Glutamatergic neuron (in vitro differentiated cells): Measurements from ENCODE around the gene OR51A7. TPM values are rescaled to one million over a fixed set of nuclear protein-coding genes. Genes with fewer than 3 reads are reported as not detected.
"Not testable (repeated sequence)": the region's sequence is repeated elsewhere in the genome, so short reads cannot be mapped to it uniquely, and the experiment has no call there.

ENCODE experiments used
- DNase-seq: peaks from one replicate; pipeline ENCODE4 v3.0.0; 2022
- H3K27ac Mint-ChIP-seq: one replicate; pipeline ENCODE4 v1.8.0; 2020; ENCODE audit warnings: mild to moderate bottlenecking, mixed read lengths, inconsistent platforms; ENCODE audit not compliant: unreplicated experiment
- H3K27me3 Mint-ChIP-seq: one replicate; pipeline ENCODE4 v1.8.0; 2020; ENCODE audit warnings: mild to moderate bottlenecking, moderate library complexity, mixed read lengths, inconsistent platforms; ENCODE audit not compliant: unreplicated experiment
- H3K36me3 Mint-ChIP-seq: one replicate; pipeline ENCODE4 v1.8.0; 2020; ENCODE audit warnings: mild to moderate bottlenecking, mixed read lengths, inconsistent platforms; ENCODE audit not compliant: unreplicated experiment
- H3K4me1 Mint-ChIP-seq: one replicate; pipeline ENCODE4 v1.8.0; 2020; ENCODE audit warnings: mild to moderate bottlenecking, low read depth, mixed read lengths, inconsistent platforms; ENCODE audit not compliant: unreplicated experiment
- H3K4me3 Mint-ChIP-seq: one replicate; pipeline ENCODE4 v1.8.0; 2020; ENCODE audit warnings: mild to moderate bottlenecking, mixed read lengths, inconsistent platforms; ENCODE audit not compliant: unreplicated experiment
- H3K9me3 Mint-ChIP-seq: one replicate; pipeline ENCODE4 v1.8.0; 2020; ENCODE audit warnings: mild to moderate bottlenecking, moderate library complexity, mixed read lengths, inconsistent platforms; ENCODE audit not compliant: unreplicated experiment
- long read RNA-seq: library from polyadenylated mRNA; unstranded; transcript quantifications from one replicate; pipeline ENCODE4 v2.0.0, GENCODE V29; 2020; ENCODE audit not compliant: unreplicated experiment
- total RNA-seq: library from RNA; stranded (reverse); fragmentation: NEBNext Ultra II Directional; extraction: Animal tissue kit (Norgen Biotek cat#: 25700); gene quantifications from one replicate; pipeline ENCODE4 v1.2.1, GENCODE V29; 2021; ENCODE audit not compliant: unreplicated experiment
- TF ChIP-seq, protein P1 (sequence below): fragments of 200-600 bp; sonication (generic); IDR thresholded peaks from one replicate; pipeline ENCODE4 v1.5.0; 2021; ENCODE audit not compliant: partially characterized antibody, unreplicated experiment

OR51A7 gene, protein sequence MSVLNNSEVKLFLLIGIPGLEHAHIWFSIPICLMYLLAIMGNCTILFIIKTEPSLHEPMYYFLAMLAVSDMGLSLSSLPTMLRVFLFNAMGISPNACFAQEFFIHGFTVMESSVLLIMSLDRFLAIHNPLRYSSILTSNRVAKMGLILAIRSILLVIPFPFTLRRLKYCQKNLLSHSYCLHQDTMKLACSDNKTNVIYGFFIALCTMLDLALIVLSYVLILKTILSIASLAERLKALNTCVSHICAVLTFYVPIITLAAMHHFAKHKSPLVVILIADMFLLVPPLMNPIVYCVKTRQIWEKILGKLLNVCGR
- not detected for total RNA-seq
- long read RNA-seq = 0 reads

DNA sequence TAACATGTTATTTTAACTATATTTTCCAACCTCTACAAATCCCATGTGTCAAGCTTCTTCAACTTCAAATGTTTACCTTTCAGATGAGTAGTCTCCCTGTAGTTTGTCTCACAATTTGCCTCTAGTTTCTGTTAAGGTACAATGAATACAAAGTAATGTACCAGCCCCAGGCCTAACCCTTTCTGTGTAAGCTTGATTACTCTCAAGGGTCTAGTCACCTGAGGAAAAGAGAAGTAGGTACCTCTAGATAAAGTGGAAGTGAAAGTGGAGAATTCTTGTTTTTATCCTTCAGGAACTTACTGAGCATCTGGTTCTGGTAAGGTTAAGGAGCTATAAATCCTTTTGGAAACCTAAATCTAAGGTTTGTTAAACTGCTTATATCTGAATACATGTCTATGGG is at the start of gene OR51A7:
TSS of gene OR51A7 (plus strand) at position 300 of the 400 bp plus-strand sequence. CDS start 3,587 bp downstream, outside the sequence.
- DNase-seq = no peak
- Mint-ChIP-seq H3K4me1 (no peaks in the 10 kb centered on the region), H3K27ac (no peak within 1 kb of the TSS), H3K36me3 (no peaks in the 10 kb centered on the region), H3K27me3 (no peaks in the 10 kb centered on the region), H3K9me3 (no peaks in the 10 kb centered on the region), H3K4me3 (no peak within 1 kb of the TSS)
- TF ChIP-seq, protein P1, sequence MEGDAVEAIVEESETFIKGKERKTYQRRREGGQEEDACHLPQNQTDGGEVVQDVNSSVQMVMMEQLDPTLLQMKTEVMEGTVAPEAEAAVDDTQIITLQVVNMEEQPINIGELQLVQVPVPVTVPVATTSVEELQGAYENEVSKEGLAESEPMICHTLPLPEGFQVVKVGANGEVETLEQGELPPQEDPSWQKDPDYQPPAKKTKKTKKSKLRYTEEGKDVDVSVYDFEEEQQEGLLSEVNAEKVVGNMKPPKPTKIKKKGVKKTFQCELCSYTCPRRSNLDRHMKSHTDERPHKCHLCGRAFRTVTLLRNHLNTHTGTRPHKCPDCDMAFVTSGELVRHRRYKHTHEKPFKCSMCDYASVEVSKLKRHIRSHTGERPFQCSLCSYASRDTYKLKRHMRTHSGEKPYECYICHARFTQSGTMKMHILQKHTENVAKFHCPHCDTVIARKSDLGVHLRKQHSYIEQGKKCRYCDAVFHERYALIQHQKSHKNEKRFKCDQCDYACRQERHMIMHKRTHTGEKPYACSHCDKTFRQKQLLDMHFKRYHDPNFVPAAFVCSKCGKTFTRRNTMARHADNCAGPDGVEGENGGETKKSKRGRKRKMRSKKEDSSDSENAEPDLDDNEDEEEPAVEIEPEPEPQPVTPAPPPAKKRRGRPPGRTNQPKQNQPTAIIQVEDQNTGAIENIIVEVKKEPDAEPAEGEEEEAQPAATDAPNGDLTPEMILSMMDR = no peak

DNA sequence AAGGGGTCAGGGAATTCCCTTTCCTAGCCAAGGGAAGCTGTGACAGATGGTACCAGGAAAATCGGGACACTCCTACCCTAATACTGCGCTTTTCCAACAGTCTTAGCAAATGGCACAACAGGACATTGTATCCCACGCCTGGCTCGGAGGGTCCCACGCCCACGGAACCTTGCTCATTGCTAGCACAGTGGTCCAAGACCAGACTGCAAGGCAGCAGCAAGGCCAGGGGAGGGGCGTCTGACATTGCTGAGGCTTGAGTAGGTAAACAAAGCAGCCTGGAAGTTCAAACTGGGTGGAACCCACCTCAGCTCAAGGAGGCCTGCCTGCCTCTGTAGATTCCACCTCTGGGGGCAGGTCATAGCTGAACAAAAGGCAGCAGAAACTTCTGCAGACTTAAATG is 49.3 kb upstream of the OR51A7 start:
- DNase-seq, H3K9me3 Mint-ChIP-seq, H3K36me3 Mint-ChIP-seq, H3K27me3 Mint-ChIP-seq, H3K4me3 Mint-ChIP-seq, H3K27ac Mint-ChIP-seq, H3K4me1 Mint-ChIP-seq: not testable (repeated sequence)

DNA sequence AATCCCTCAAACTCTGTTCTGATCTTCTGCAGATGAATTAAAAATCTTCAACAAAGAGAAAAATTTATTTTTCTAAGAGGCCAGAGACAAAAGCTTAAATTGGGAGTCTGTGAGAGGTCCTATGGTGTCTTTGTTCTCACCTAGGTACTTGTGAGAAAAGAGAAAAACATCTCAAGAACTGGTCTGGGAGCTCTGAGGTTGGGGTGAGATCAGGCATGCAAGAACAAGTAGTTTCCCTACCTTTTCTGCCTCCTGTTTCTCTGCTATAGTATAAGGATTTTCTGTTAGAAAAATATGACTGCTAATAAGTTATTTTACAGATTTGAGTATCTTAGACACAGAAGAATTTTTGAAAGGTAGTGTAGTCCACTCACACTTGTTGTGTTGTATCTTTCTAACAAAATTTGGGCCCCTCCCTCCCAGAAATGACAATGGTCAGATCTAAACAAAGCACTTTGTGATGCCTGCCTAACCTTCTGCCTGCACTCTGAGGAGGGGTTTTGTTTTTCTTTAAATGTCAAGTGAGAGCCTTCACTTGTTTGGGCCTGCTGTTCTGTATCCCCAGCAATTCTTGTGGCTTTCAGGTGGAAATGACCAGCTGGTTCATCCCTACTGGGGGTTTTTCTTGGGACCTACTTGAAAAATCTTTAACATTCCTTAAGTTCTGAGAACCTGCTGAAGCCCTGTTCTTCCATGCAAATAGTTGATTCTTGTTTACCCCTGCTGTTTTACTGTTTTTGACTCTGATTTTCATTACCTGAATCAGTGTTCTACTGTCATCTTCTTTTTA is 40.9 kb upstream of the OR51A7 start:
- no peak overlapping the region for H3K4me3 Mint-ChIP-seq
- H3K27ac Mint-ChIP-seq = no peak overlapping the region
- no peaks in the 10 kb centered on the region for H3K36me3 Mint-ChIP-seq
- DNase-seq = no peak
- no peaks in the 10 kb centered on the region for H3K27me3 Mint-ChIP-seq
- H3K9me3 Mint-ChIP-seq = peaks cover 3% of the 10 kb centered on the region
- TF ChIP-seq, protein P1 = no peak
- no peaks in the 10 kb centered on the region for H3K4me1 Mint-ChIP-seq

DNA sequence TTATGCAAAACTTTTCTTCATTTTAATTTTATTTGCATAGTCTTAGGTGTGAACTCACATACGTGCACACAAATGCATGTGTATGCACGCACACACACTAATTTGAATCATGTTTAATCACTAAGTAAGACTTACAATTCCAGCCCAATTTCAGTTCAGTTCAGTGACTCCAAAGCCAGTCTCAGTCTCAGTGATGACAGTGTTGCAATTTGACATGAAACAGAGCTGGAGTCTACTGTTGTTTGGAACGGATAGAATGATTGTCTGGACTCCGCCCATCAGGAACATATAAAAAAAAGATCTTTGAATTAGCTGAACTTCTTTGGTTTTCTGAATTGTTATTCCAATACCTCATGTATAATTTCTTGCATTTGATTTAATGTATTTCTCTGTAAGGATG is 39.7 kb upstream of the OR51A7 start:
- H3K4me1 Mint-ChIP-seq = no peaks in the 10 kb centered on the region
- H3K4me3 Mint-ChIP-seq = no peak overlapping the region
- no peaks in the 10 kb centered on the region for H3K36me3 Mint-ChIP-seq
- H3K27ac Mint-ChIP-seq = no peak overlapping the region
- TF ChIP-seq, protein P1 = no peak
- peaks cover 3% of the 10 kb centered on the region for H3K9me3 Mint-ChIP-seq
- DNase-seq = no peak
- H3K27me3 Mint-ChIP-seq = no peaks in the 10 kb centered on the region

DNA sequence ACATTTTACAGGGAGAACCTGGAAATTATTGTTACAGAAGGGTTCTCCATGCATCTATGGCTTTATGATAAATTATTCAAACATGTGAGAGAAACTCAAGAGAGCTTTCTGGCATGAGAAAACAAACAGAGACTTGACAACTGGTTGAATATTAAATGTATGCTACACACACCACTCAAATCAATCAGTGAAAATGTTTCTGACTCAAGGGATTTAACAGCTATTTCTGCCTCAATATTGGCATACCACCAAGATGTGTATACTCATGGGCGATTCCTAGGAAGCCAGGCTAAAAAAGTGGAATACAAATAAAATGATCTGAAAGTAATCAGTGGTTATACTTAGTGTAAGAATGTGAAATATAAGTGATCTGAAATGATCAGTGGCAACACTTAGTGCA is 37.7 kb upstream of the OR51A7 start:
- DNase-seq = no peak
- no peaks in the 10 kb centered on the region for H3K9me3 Mint-ChIP-seq
- TF ChIP-seq, protein P1 = no peak
- no peaks in the 10 kb centered on the region for H3K27me3 Mint-ChIP-seq
- no peak overlapping the region for H3K27ac Mint-ChIP-seq
- H3K36me3 Mint-ChIP-seq = no peaks in the 10 kb centered on the region
- H3K4me1 Mint-ChIP-seq = no peaks in the 10 kb centered on the region
- H3K4me3 Mint-ChIP-seq = no peak overlapping the region
